OCI-LY3 (cell line): ENCODE measurements around the gene FAM156A.
"Not testable (repeated sequence)": the region's sequence is repeated elsewhere in the genome, so short reads cannot be mapped to it uniquely, and the experiment has no call there.

Source experiments
- CTCF ChIP-seq: fragments of 200-600, 300-600 bp; sonication (generic); IDR thresholded peaks from 2 replicates; pipeline ENCODE4 v1.5.1; 2014; ENCODE audit warnings: antibody characterized with exemption, low read length, low read depth
- EZH2phosphoT487 ChIP-seq: fragments of 200-600 bp; shearing (Covaris generic); IDR thresholded peaks from 2 replicates; pipeline ENCODE4 v1.6.1; 2018; ENCODE audit warnings: antibody characterized with exemption, mixed run types, low read depth

- TF ChIP-seq CTCF, EZH2phosphoT487: not testable (repeated sequence)
Observed at GRCh38 chrX:52914704-52915103, 43.6 kb downstream of the FAM156A start.
